ENCODE measurements around the gene RNF157.
"Not testable (repeated sequence)": the region's sequence is repeated elsewhere in the genome, so short reads cannot be mapped to it uniquely, and the experiment has no call there.

Gene RNF157

GRCh38 chr17:76237859-76238313 lies 2.4 kb downstream of the RNF157 start:
- TF ChIP-seq CTCF (IDR thresholded peaks at IDR 0.05; ENCODE audit: insufficient read depth, low read length, poor library complexity, severe bottlenecking): no peak
- H3K27me3 ChIP-seq (replicated peaks; ENCODE audit: control insufficient read depth, insufficient read depth, low read length): no peaks in the 10 kb centered on the region
- no peak overlapping the region for H3K4me3 ChIP-seq (replicated peaks; ENCODE audit: low read depth, low read length)
- DNase-seq (ENCODE audit: extremely low read depth, insufficient read length): no peak
- H3K36me3 ChIP-seq (ENCODE audit: control insufficient read depth, insufficient read depth, low read length): no peaks in the 10 kb centered on the region

GRCh38 chr17:76236603-76237002 lies 3.7 kb downstream of the RNF157 start:
- no peak for TF ChIP-seq CTCF (IDR thresholded peaks at IDR 0.05; ENCODE audit: insufficient read depth, low read length, poor library complexity, severe bottlenecking)
- Histone ChIP-seq H3K27me3 (replicated peaks; ENCODE audit: control insufficient read depth, insufficient read depth, low read length) (no peaks in the 10 kb centered on the region), H3K36me3 (ENCODE audit: control insufficient read depth, insufficient read depth, low read length) (no peaks in the 10 kb centered on the region), H3K4me3 (replicated peaks; ENCODE audit: low read depth, low read length) (no peak overlapping the region)
- no peak for DNase-seq (ENCODE audit: extremely low read depth, insufficient read length)

GRCh38 chr17:76235883-76236282 lies 4.4 kb downstream of the RNF157 start:
- Histone ChIP-seq H3K27me3 (replicated peaks; ENCODE audit: control insufficient read depth, insufficient read depth, low read length) (no peaks in the 10 kb centered on the region), H3K4me3 (replicated peaks; ENCODE audit: low read depth, low read length) (no peak overlapping the region), H3K36me3 (ENCODE audit: control insufficient read depth, insufficient read depth, low read length) (no peaks in the 10 kb centered on the region)
- DNase-seq (ENCODE audit: extremely low read depth, insufficient read length): no peak
- TF ChIP-seq CTCF (IDR thresholded peaks at IDR 0.05; ENCODE audit: insufficient read depth, low read length, poor library complexity, severe bottlenecking): no peak

GRCh38 chr17:76234354-76234679 lies 6.0 kb downstream of the RNF157 start:
- H3K4me3 ChIP-seq (replicated peaks; ENCODE audit: low read depth, low read length): peak overlapping the region; percentile 17
- DNase-seq (ENCODE audit: extremely low read depth, insufficient read length): no peak
- no peaks in the 10 kb centered on the region for H3K27me3 ChIP-seq (replicated peaks; ENCODE audit: control insufficient read depth, insufficient read depth, low read length)
- no peak for TF ChIP-seq CTCF (IDR thresholded peaks at IDR 0.05; ENCODE audit: insufficient read depth, low read length, poor library complexity, severe bottlenecking)
- H3K36me3 ChIP-seq (ENCODE audit: control insufficient read depth, insufficient read depth, low read length): no peaks in the 10 kb centered on the region

- DNase-seq (ENCODE audit: extremely low read depth, insufficient read length): no peak
- Histone ChIP-seq H3K36me3 (ENCODE audit: control insufficient read depth, insufficient read depth, low read length) (no peaks in the 10 kb centered on the region), H3K27me3 (replicated peaks; ENCODE audit: control insufficient read depth, insufficient read depth, low read length) (no peaks in the 10 kb centered on the region), H3K4me3 (replicated peaks; ENCODE audit: low read depth, low read length) (no peak overlapping the region)
- TF ChIP-seq CTCF (IDR thresholded peaks at IDR 0.05; ENCODE audit: insufficient read depth, low read length, poor library complexity, severe bottlenecking): no peak
These were observed 6.5 kb downstream of the RNF157 start for GRCh38 chr17:76233588-76234353.

GRCh38 chr17:76232342-76232741 lies 8.0 kb downstream of the RNF157 start:
- no peak for DNase-seq (ENCODE audit: extremely low read depth, insufficient read length)
- Histone ChIP-seq H3K36me3 (ENCODE audit: control insufficient read depth, insufficient read depth, low read length) (no peaks in the 10 kb centered on the region), H3K27me3 (replicated peaks; ENCODE audit: control insufficient read depth, insufficient read depth, low read length) (no peaks in the 10 kb centered on the region), H3K4me3 (replicated peaks; ENCODE audit: low read depth, low read length) (no peak overlapping the region)
- TF ChIP-seq CTCF (IDR thresholded peaks at IDR 0.05; ENCODE audit: insufficient read depth, low read length, poor library complexity, severe bottlenecking): no peak

GRCh38 chr17:76226749-76227148 lies 13.5 kb downstream of the RNF157 start:
- not testable (repeated sequence) for DNase-seq (ENCODE audit: extremely low read depth, insufficient read length); H3K36me3 ChIP-seq (ENCODE audit: control insufficient read depth, insufficient read depth, low read length); H3K27me3 ChIP-seq (replicated peaks; ENCODE audit: control insufficient read depth, insufficient read depth, low read length); H3K4me3 ChIP-seq (replicated peaks; ENCODE audit: low read depth, low read length)

GRCh38 chr17:76225373-76226086 lies 14.8 kb downstream of the RNF157 start:
- not testable (repeated sequence) for H3K27me3 ChIP-seq (replicated peaks; ENCODE audit: control insufficient read depth, insufficient read depth, low read length); H3K36me3 ChIP-seq (ENCODE audit: control insufficient read depth, insufficient read depth, low read length); H3K4me3 ChIP-seq (replicated peaks; ENCODE audit: low read depth, low read length); DNase-seq (ENCODE audit: extremely low read depth, insufficient read length)

Data from GM06990 (cell line).